Measurements from ENCODE around the gene AEBP2. TPM values are rescaled to one million over a fixed set of nuclear protein-coding genes. Genes with fewer than 3 reads are reported as not detected.

Gene AEBP2
- total and polyA plus RNA-seq, 2 of the 8 experiments (the other 6 are each of a cell fraction or from before 2014, with no cell fraction given): 13.6 to 61.4 TPM

DNA sequence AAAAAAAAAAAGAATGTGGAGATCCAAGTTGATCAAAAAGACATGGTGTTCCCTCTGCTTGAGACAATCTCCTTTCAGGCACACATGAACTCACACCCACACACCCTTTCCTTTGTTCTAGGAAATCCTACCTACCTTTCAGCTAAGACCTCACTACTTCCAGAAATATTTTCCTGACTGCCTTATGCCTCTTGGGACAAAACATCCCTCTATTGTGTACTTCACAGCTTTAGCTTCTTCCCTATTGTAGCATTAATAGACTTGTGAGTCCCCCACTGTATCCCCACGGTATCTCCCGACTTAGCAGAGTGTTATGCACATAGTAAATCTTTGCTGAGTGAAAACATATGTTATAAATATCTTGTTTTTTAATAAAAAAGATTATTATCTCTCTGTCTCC, 44.9 kb upstream of the AEBP2 start:
- H3K18ac ChIP-seq (ENCODE audit: extremely low read depth, low read length): no peak overlapping the region
- H2BK5ac ChIP-seq (ENCODE audit: low read depth, low read length): no peak overlapping the region
- H3K79me2 ChIP-seq (ENCODE audit: control insufficient read depth in 1 of 2, insufficient read depth in 2 of 2, low read length in 2 of 2): no peaks in the 10 kb centered on the region
- no peak overlapping the region for H3K4me3 ChIP-seq (ENCODE audit: extremely low read depth in 1 of 4, insufficient read depth in 2 of 4, low read depth in 3 of 4, low read length in 4 of 4)
- H3K27ac ChIP-seq (ENCODE audit: low read depth, low read length): no peak overlapping the region
- H2BK20ac ChIP-seq (ENCODE audit: low read length): no peak overlapping the region
- no peaks in the 10 kb centered on the region for H3K36me3 ChIP-seq (ENCODE audit: control insufficient read depth in 2 of 4, insufficient read depth in 4 of 4, low read length in 3 of 4)
- DNase-seq (ENCODE audit: low read depth in 1 of 2, low spot score in 2 of 2) (no peak), FAIRE-seq (no peak)
- H2BK12ac ChIP-seq (ENCODE audit: low read depth, low read length): no peak overlapping the region
- no peaks in the 10 kb centered on the region for H3K79me1 ChIP-seq (ENCODE audit: low read depth, low read length)
- no peak overlapping the region for H4K5ac ChIP-seq (ENCODE audit: insufficient read length, low read depth, low read length)
- H3K27me3 ChIP-seq (replicated peaks in 1 of 4; ENCODE audit: control insufficient read depth in 3 of 4, extremely low read depth in 1 of 4, insufficient read depth in 3 of 4, low read length in 3 of 4): no peaks in the 10 kb centered on the region
- no peak overlapping the region for H2AFZ ChIP-seq (ENCODE audit: low read length)
- H2BK120ac ChIP-seq (replicated peaks; ENCODE audit: low read depth, low read length): no peak overlapping the region
- no peak overlapping the region for H4K91ac ChIP-seq (replicated peaks; ENCODE audit: insufficient read length, low read length)
- H2BK15ac ChIP-seq (ENCODE audit: low read length): no peak overlapping the region
- no peak overlapping the region for H4K8ac ChIP-seq (ENCODE audit: extremely low read depth, insufficient read depth, low read length)
- H3K4me2 ChIP-seq (ENCODE audit: insufficient read depth in 1 of 2, low read depth in 2 of 2, low read length in 2 of 2): no peak overlapping the region
- no peaks in the 10 kb centered on the region for H3K23me2 ChIP-seq (ENCODE audit: low read depth, low read length)
- no peak overlapping the region for H3K56ac ChIP-seq (replicated peaks; ENCODE audit: insufficient read length, low read depth, low read length)
- ChIA-PET POLR2A (ENCODE audit: partially characterized antibody) (no interaction called here), CTCF (ENCODE audit: partially characterized antibody) (interaction anchor here (0.6 kb wide), 1 partner anchor 1254 kb away, joined by 3 read pairs; no protein-coding TSS in a partner anchor)
- no peaks in the 10 kb centered on the region for H3K9me3 ChIP-seq (ENCODE audit: insufficient read depth in 2 of 2, low read depth in 1 of 2, low read length in 1 of 2)
- H3K4ac ChIP-seq (replicated peaks; ENCODE audit: insufficient read length, low read depth, low read length): no peak overlapping the region
- no peak overlapping the region for H3K14ac ChIP-seq (ENCODE audit: insufficient read length)
- TF ChIP-seq JUND (IDR thresholded peaks at IDR 0.05; ENCODE audit: low read length): no peak
- TF ChIP-seq SP4 (IDR thresholded peaks at IDR 0.05; ENCODE audit: low read length): no peak
- TF ChIP-seq SIX5 (IDR thresholded peaks at IDR 0.05; ENCODE audit: low read depth, low read length): no peak
- no peak for TF ChIP-seq CTBP2 (IDR thresholded peaks at IDR 0.05; ENCODE audit: borderline replicate concordance, insufficient read depth, insufficient read length, low read length)
- no peak for TF ChIP-seq YY1 (IDR thresholded peaks at IDR 0.05; ENCODE audit: low read depth, low read length)
- no peak for TF ChIP-seq POLR2AphosphoS5 (IDR thresholded peaks at IDR 0.05; ENCODE audit: low read depth, low read length)
- H3K23ac ChIP-seq (ENCODE audit: insufficient read length): no peak overlapping the region
- no peak overlapping the region for H2AK5ac ChIP-seq (ENCODE audit: low read depth, low read length)
- no peak overlapping the region for H3K9ac ChIP-seq (replicated peaks in 1 of 4; ENCODE audit: extremely low read depth in 1 of 4, low read depth in 3 of 4, low read length in 3 of 4)
- WGBS, 2 experiments (ENCODE audit: extremely low coverage in 1 of 2, insufficient coverage in 1 of 2, insufficient read length in 1 of 2, insufficient replicate concordance in 2 of 2, low coverage in 1 of 2, low lambda C conversion rate in 2 of 2, missing lambda C conversion rate in 1 of 2): 96% methylated on average over 2 of the region's 2 CpGs; no CpG with 5 or more reads in 1 of the 2 experiments
- no peaks in the 10 kb centered on the region for H4K20me1 ChIP-seq (replicated peaks in 1 of 2; ENCODE audit: control insufficient read depth in 1 of 2, insufficient read depth in 2 of 2, low read length in 2 of 2)
- H3K4me1 ChIP-seq (replicated peaks in 1 of 4; ENCODE audit: control insufficient read depth in 3 of 4, insufficient read depth in 4 of 4, low read length in 3 of 4): no peaks in the 10 kb centered on the region

All from H1 (cell line).